Duodenal mucosa (tissue), 2 donors: ENCODE data around the gene TAF11L7.
"Not testable (repeated sequence)": the region's sequence is repeated elsewhere in the genome, so short reads cannot be mapped to it uniquely, and the experiment has no call there.

Experiments
- H3K27ac ChIP-seq: one replicate; pipeline ENCODE4 v1.7.0; 2013; ENCODE audit warnings: low read depth, low read length
- H3K27me3 ChIP-seq, 2 donors: one replicate each; pipeline ENCODE4 v1.7.0; 2013; ENCODE audit warnings: low read length in 2 of 2, control low read depth in 1 of 2; ENCODE audit not compliant: insufficient read depth in 2 of 2, control insufficient read depth in 1 of 2
- H3K36me3 ChIP-seq, 2 donors: one replicate each; pipeline ENCODE4 v1.7.0; 2013; ENCODE audit warnings: low read length in 2 of 2, control low read depth in 1 of 2; ENCODE audit not compliant: insufficient read depth in 2 of 2, control insufficient read depth in 1 of 2
- H3K4me1 ChIP-seq, 2 donors: one replicate each; pipeline ENCODE4 v1.7.0; 2013; ENCODE audit warnings: low read length in 2 of 2, control low read depth in 1 of 2; ENCODE audit not compliant: insufficient read depth in 2 of 2, control insufficient read depth in 1 of 2
- H3K4me3 ChIP-seq, 2 donors: one replicate each; pipeline ENCODE4 v1.7.0; 2013; ENCODE audit warnings: low read length in 2 of 2, low read depth in 1 of 2
- H3K9ac ChIP-seq, 2 donors: one replicate each; pipeline ENCODE4 v1.7.0; 2013; ENCODE audit warnings: low read length in 2 of 2, low read depth in 1 of 2
- H3K9me3 ChIP-seq, 2 donors: one replicate each; pipeline ENCODE4 v1.7.0; 2013; ENCODE audit warnings: low read length in 2 of 2, control low read depth in 1 of 2; ENCODE audit not compliant: control insufficient read depth in 1 of 2

TAF11L7 gene

DNA sequence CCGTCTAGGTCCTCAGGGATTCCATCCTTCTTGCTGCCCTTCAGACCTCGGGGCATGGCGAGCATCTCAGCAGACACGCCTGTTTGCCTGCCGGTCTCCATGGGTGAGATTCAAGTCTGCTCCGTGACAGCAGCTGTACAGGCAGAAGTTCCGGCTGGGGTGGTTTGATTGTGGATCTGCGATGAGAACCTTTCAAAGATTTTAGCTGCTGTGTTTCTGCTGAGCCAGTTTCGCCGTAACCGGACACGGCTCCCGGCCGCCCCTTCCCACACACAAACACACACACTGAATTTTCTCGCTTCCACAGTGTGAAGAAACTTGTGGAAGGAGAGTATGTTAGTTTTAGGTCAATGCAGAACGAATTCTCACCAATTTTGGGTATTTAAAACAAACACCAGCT, at the start of gene TAF11L7:
Gene TAF11L7, minus strand, starts transcription at position 101 of the 400 bp plus-strand sequence.
- not testable (repeated sequence) for H3K27me3 ChIP-seq, H3K9ac ChIP-seq, H3K27ac ChIP-seq, H3K9me3 ChIP-seq, H3K4me3 ChIP-seq, H3K4me1 ChIP-seq, H3K36me3 ChIP-seq

DNA sequence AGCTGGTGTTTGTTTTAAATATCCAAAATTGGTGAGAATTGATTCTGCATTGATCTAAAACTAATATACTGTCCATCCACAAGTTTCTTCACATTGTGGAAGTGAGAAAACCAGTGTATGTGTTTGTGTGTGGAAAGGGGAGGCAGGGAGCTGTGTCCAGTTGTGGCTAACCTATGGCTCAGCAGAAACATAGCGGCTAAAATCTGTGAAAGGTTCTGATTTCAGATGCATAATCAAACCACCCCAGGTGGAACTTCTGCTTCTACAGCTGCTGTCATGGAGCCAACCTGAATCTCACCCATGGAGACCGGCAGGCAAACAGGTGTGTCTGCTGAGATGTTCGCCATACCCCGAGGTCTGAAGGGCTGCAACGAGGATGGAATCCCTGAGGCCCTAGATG, 48.6 kb upstream of the TAF11L7 start, which contains the start of gene TAF11L14:
Gene TAF11L14, plus strand, starts transcription at position 301 of the 400 bp plus-strand sequence.
- Histone ChIP-seq H3K27ac (no peak within 1 kb of the TSS), H3K4me1 (no peaks in the 10 kb centered on the region), H3K4me3 (no peak within 1 kb of the TSS), H3K9me3 (peaks cover 4 to 7% of the 10 kb centered on the region in 2 donors), H3K9ac (no peak within 1 kb of the TSS), H3K27me3 (no peaks in the 10 kb centered on the region), H3K36me3 (no peaks in the 10 kb centered on the region)

DNA sequence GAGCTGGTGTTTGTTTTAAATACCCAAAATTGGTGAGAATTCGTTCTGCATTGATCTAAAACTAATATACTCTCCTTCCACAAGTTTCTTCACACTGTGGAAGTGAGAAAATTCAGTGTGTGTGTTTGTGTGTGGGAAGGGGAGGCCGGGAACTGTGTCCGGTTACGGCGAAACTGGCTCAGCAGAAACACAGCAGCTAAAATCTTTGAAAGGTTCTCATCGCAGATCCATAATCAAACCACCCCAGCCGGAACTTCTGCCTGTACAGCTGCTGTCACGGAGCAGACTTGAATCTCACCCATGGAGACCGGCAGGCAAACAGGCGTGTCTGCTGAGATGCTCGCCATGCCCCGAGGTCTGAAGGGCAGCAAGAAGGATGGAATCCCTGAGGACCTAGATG, 46.2 kb upstream of the TAF11L7 start, which contains the start of gene TAF11L13:
Gene TAF11L13, plus strand, starts transcription at position 301 of the 400 bp plus-strand sequence.
- not testable (repeated sequence) for H3K9ac ChIP-seq, H3K4me1 ChIP-seq, H3K4me3 ChIP-seq, H3K27ac ChIP-seq, H3K36me3 ChIP-seq, H3K27me3 ChIP-seq, H3K9me3 ChIP-seq

DNA sequence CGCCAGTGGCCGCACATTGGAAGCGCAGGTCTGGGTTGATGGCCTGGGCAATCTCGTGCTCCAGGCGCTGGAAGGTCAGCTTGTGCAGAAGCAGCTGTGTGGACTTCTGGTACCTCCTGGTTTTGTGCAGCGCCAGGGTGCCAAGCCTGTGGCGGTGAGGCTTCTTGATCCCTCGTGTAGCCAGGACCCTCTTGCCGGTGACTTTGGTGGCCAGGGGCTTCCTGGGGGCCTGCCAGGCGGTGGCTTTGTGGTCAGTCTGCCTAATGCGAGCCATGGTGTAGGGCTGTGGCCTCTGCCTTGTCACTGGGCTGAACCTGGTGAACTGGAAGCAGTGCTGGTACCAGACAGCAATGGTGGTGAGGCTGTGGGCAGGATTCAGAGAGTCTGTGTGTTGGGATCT, 40.1 kb upstream of the TAF11L7 start:
- Histone ChIP-seq H3K36me3 (no peaks in the 10 kb centered on the region), H3K4me1 (no peaks in the 10 kb centered on the region)

DNA sequence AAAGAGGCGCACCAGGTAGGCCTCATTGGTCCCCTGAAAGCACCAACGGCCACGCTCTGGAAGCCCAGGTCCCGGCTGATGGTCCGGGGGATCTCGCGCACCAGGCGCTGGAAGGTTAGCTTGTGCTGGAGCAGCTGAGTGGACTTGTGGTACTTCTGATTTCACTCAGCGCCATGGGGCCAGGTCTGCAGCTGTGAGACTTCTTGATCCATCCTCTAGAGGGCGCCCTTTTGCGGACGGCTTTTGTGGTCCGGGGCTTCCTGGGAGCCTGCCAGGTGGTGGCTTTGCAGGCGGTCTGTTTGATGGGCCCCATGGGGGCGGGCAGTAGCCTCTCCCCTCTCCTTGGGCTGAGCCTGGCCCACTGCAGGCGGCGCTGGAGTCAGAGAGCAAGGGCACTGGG, 35.1 kb upstream of the TAF11L7 start:
- H3K9me3 ChIP-seq = peaks cover 0 to 7% of the 10 kb centered on the region in 2 donors
- no peaks in the 10 kb centered on the region for H3K27me3 ChIP-seq
- H3K4me1 ChIP-seq = no peaks in the 10 kb centered on the region
- no peak overlapping the region for H3K9ac ChIP-seq
- H3K27ac ChIP-seq = no peak overlapping the region
- no peaks in the 10 kb centered on the region for H3K36me3 ChIP-seq
- no peak overlapping the region for H3K4me3 ChIP-seq

More for the DNA sequence above, 40.1 kb upstream of the TAF11L7 start:
- Histone ChIP-seq H3K27ac (no peak overlapping the region), H3K9ac (no peak overlapping the region), H3K4me3 (no peak overlapping the region), H3K27me3 (no peaks in the 10 kb centered on the region), H3K9me3 (peaks cover 0 to 2% of the 10 kb centered on the region in 2 donors)

DNA sequence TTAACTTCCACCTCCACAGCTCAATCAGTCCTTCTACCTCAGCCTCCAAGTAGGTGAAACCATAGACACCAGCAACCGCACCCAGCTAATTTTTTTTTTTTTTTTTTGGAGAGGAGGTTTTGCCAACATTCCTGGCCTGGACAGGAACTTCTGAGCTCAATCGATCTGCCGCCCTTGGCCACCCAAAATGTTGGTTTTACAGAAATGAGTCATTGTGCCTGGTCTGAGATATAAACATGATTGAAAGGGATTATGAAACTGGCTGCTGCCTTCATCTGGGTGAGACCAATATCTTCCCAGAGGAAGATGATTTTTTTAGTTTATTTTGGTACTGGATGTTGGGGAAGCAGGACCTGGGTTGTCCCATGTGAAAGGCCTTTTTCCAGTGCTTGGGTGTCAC, 33.8 kb upstream of the TAF11L7 start:
- no peak overlapping the region for H3K27ac ChIP-seq
- H3K4me1 ChIP-seq = no peaks in the 10 kb centered on the region
- H3K36me3 ChIP-seq = no peaks in the 10 kb centered on the region
- H3K9ac ChIP-seq = no peak overlapping the region
- no peaks in the 10 kb centered on the region for H3K27me3 ChIP-seq
- H3K9me3 ChIP-seq = peaks cover 0 to 12% of the 10 kb centered on the region in 2 donors
- H3K4me3 ChIP-seq = no peak overlapping the region

DNA sequence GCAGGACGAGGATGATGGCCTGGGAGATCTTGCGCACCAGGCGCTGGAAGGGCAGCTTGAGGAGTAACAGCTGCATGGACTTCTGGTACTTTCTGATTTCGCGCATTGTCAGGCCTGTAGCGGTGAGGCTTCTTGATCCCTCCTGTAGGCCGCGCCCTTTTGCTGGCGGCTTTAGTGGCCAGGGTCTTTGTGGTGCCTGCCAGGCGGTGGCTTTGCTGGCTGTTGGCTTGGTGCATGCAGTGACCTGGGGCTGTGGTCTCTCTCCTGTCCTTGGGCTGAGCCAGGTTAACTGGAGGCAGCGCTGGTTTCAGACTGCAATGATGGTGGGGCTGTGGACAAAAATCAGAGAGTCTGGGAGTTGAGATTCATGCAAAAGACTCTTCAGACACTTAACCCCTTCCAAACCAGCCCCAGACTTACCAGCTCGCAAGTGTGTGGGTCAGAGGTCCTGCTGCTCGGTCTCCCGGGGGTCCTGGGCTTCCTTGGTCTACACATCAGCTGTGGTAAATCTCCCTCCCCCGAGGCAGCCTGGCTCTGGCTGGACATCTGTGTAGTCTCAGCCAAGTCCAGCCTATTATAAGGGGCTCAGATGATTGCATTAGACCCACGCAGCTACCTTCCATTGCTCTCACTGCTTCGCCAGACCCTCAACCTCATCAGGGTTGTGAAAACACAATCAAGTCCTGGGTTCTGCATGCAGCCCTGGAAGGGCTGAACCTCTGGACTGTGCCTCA, 29.5 kb upstream of the TAF11L7 start:
- Histone ChIP-seq H3K36me3 (no peaks in the 10 kb centered on the region), H3K9ac (no peak overlapping the region), H3K27me3 (no peaks in the 10 kb centered on the region), H3K4me1 (no peaks in the 10 kb centered on the region), H3K9me3 (peaks cover 0 to 8% of the 10 kb centered on the region in 2 donors), H3K27ac (no peak overlapping the region), H3K4me3 (no peak overlapping the region)

DNA sequence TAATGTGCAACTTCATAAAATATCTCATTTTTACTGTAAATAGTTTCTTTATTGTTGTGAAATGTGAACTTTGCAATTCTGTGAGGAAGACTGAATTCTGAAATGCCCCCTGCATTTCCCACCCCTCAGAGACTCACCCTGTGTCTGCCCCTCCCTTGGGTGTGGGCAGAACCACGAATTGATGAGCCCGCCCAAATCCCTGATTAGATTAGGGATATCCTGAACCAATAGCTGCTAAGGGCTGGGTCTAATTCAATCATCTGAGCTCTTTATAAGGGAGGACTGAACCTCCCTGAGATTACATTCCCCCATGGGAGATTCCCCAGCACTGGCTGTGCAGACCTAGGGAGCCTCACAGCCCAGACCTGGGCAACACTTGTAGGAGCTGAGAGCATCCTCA, 24.5 kb upstream of the TAF11L7 start, which contains the start of gene TAF11L12:
Gene TAF11L12, plus strand, starts transcription at position 301 of the 400 bp plus-strand sequence.
- not testable (repeated sequence) for H3K27me3 ChIP-seq, H3K4me3 ChIP-seq, H3K4me1 ChIP-seq, H3K27ac ChIP-seq, H3K36me3 ChIP-seq, H3K9me3 ChIP-seq, H3K9ac ChIP-seq

DNA sequence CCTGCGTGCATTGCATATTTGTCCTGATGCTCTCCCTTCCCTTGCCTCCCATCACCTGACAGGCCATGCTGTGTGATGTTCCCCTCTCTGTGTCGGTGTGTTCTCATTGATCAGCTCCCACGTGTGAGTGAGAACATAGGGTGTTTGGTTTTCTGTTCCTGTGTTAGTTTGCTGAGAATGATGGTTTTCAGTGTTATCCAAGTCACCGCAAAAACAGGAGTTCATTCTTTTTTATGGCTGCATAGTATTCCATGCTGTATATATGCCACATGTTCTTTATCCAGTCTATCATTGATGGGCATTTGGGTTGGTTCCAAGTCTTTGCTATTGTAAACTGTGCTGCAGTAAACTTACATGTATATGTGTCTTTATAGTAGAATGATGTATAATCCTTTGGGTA, 21.9 kb upstream of the TAF11L7 start:
- H3K27ac ChIP-seq, H3K36me3 ChIP-seq, H3K4me3 ChIP-seq, H3K9me3 ChIP-seq, H3K9ac ChIP-seq, H3K4me1 ChIP-seq, H3K27me3 ChIP-seq: not testable (repeated sequence)

DNA sequence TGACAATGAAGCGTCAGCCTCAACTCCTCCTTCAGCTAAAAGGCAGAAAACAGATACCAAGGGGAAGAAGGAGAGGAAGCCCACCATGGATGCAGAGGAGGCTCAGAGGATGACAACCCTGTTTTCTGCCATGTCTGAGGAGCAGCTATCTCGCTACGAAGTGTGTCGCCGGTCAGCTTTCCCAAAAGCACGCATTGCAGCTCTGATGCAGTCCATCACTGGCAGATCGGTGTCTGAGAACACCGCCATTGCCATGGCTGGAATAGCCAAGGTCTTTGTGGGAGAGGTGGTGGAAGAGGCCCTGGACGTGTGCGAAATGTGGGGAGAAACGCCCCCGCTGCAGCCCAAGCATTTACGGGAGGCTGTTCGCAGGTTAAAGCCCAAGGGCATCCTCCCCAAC, 19.4 kb upstream of the TAF11L7 start:
- Histone ChIP-seq H3K9me3 (peaks cover 3% of the 10 kb centered on the region in 2 donors), H3K27me3 (no peaks in the 10 kb centered on the region), H3K27ac (no peak overlapping the region), H3K9ac (no peak overlapping the region), H3K4me3 (no peak overlapping the region), H3K36me3 (no peaks in the 10 kb centered on the region), H3K4me1 (no peaks in the 10 kb centered on the region)
